Gastrocnemius medialis (tissue), 4 donors: ENCODE measurements around the gene ACLY. TPM values are rescaled to one million over a fixed set of nuclear protein-coding genes. Genes with fewer than 3 reads are reported as not detected.
A peak's percentile ranks its signal among the peaks of the same experiment; 100 is the strongest.

Experiments used
- ATAC-seq, 2 donors: fragments of 150-250 bp; one replicate each; pipeline ENCODE4 v1.9.1; 2016
- DNase-seq, 2 donors: peaks; one replicate each; pipeline ENCODE4 v3.0.0-alpha.2; 2019
- H3K27ac ChIP-seq, 4 donors: fragments of 200-600 bp; sonication (generic); 1 replicate in 1 of 4; 2 replicates in 3 of 4; pipeline ENCODE4 v1.5.1; 2016 to 2018; ENCODE audit warnings: mild to moderate bottlenecking in 2 of 4, moderate library complexity in 1 of 4
- H3K27me3 ChIP-seq, 3 donors: fragments of 200-600 bp; sonication (generic) in 2 of 3; 1 replicate in 1 of 3; 2 replicates in 2 of 3; pipeline versions ENCODE4 v1.5.1 to v1.6.0; 2016 to 2019; ENCODE audit warnings: mild to moderate bottlenecking in 1 of 3, moderate library complexity in 1 of 3
- H3K36me3 ChIP-seq, 2 donors: fragments of 200-600 bp; sonication (generic) in 1 of 2; one replicate each; pipeline ENCODE4 v1.5.1; 2017 to 2018
- H3K4me1 ChIP-seq, 2 donors: fragments of 200-600 bp; sonication (generic) in 1 of 2; one replicate each; pipeline ENCODE4 v1.5.1; 2016 to 2017; ENCODE audit warnings: mild to moderate bottlenecking in 2 of 2
- H3K4me3 ChIP-seq, 4 donors: fragments of 200-600 bp; sonication (generic) in 3 of 4; 1 replicate in 1 of 4; 2 replicates in 3 of 4; pipeline ENCODE4 v1.5.1; 2016 to 2019; ENCODE audit warnings: mild to moderate bottlenecking in 2 of 4
- H3K9me3 ChIP-seq, 3 donors: fragments of 200-600 bp; sonication (generic) in 2 of 3; 1 replicate in 1 of 3; 2 replicates in 2 of 3; pipeline ENCODE4 v1.5.1; 2016 to 2019
- POLR2A ChIP-seq, 2 donors: fragments of 450-650 bp; IDR thresholded peaks; one replicate each; pipeline ENCODE4 v1.6.1; 2017; ENCODE audit warnings: antibody characterized with exemption in 2 of 2, mild to moderate bottlenecking in 2 of 2, moderate library complexity in 2 of 2
- in situ Hi-C, 4 donors: fragments of 200-750 bp; cut with MboI; loops; one replicate each; pipeline versions ENCODE4 v1.15.0 to v1.8.0; 2017; ENCODE audit warnings: low sequenced_read_pairs in 4 of 4
- intact Hi-C: fragments of 100-400 bp; cut with DNase I; formaldehyde crosslinking; loops from one replicate; pipeline ENCODE4 v1.15.1; 2023; ENCODE audit warnings: low total_unique reads
- total RNA-seq, 4 donors: library from RNA; depleted of rRNA; stranded (reverse); fragments of >200 nt; gene quantifications; one replicate each; pipeline versions ENCODE4 v1.1.0 to v1.2.3, GENCODE V29; 2016
- TF ChIP-seq, protein P1 (sequence below), 5 experiments: fragments of 450-650 bp in 3 of 5; fragments of 200-600 bp in 2 of 5; sonication (generic) in 2 of 5; IDR thresholded peaks in 4 of 5; conservative IDR thresholded peaks in 1 of 5; 1 replicate in 4 of 5; 2 replicates in 1 of 5; pipeline ENCODE4 v1.5.1; 2016 to 2019; ENCODE audit warnings: antibody characterized with exemption in 5 of 5, mild to moderate bottlenecking in 3 of 5, moderate library complexity in 3 of 5

Gene ACLY
- total RNA-seq, result 10 to 100 TPM; 20.8 to 35.0 (median 30.7) TPM

- peak; percentile 92 to 93 for ATAC-seq
- peak; percentile 81 to 83 for TF ChIP-seq POLR2A (IDR thresholded peaks at IDR 0.05)
- TF ChIP-seq, protein P1, sequence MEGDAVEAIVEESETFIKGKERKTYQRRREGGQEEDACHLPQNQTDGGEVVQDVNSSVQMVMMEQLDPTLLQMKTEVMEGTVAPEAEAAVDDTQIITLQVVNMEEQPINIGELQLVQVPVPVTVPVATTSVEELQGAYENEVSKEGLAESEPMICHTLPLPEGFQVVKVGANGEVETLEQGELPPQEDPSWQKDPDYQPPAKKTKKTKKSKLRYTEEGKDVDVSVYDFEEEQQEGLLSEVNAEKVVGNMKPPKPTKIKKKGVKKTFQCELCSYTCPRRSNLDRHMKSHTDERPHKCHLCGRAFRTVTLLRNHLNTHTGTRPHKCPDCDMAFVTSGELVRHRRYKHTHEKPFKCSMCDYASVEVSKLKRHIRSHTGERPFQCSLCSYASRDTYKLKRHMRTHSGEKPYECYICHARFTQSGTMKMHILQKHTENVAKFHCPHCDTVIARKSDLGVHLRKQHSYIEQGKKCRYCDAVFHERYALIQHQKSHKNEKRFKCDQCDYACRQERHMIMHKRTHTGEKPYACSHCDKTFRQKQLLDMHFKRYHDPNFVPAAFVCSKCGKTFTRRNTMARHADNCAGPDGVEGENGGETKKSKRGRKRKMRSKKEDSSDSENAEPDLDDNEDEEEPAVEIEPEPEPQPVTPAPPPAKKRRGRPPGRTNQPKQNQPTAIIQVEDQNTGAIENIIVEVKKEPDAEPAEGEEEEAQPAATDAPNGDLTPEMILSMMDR (IDR thresholded peaks at IDR 0.05 in 4 of 5, conservative IDR thresholded peaks at IDR 0.05 in 1 of 5), result no peak
- intact Hi-C loops (loop anchor here (1.0 kb wide), 1 partner anchor 12 kb away; the partner anchor contains the start of gene ODAD4), in situ Hi-C loops (no loop called here)
- H3K27ac ChIP-seq, result peak within 1 kb of the TSS; percentile 86 to 94 (median 90)
- H3K36me3 ChIP-seq, result no peaks in the 10 kb centered on the region
- peaks cover 14 to 19% of the 10 kb centered on the region in 2 donors for H3K4me1 ChIP-seq
- peak within 1 kb of the TSS; percentile 78 to 97 (median 92) for H3K4me3 ChIP-seq
- no peaks in the 10 kb centered on the region for H3K9me3 ChIP-seq
- no peaks in the 10 kb centered on the region for H3K27me3 ChIP-seq
- DNase-seq, result peak; percentile 92 to 96
Measured at GRCh38 chr17:41918314-41919164, at the start of gene ACLY. TSS of gene ACLY (minus strand) at chr17:41918951. CDS start at chr17:41913873, 5,078 bp downstream.

- Histone ChIP-seq H3K27me3 (no peaks in the 10 kb centered on the region), H3K36me3 (peaks cover 0 to 18% of the 10 kb centered on the region in 2 donors), H3K9me3 (no peaks in the 10 kb centered on the region), H3K4me1 (peaks cover 32 to 34% of the 10 kb centered on the region in 2 donors), H3K27ac (peak overlapping the region; percentile 91 to 95 (median 92)), H3K4me3 (peak overlapping the region in 3 of 4 donors; percentile 90 to 97 (median 93))
- no peak for ATAC-seq
- in situ Hi-C loops (loop anchor here in 2 of 4 donors (10.0 kb wide), 1 partner anchor 147 kb away; the partner anchor contains the start of gene DHX58 (in 2 of the 2)), intact Hi-C loops (loop anchor here (2.0 kb wide), 3 partner anchors 49 to 187 kb away; partner anchors contain the start of genes DHX58, DNAJC7 and RAB5C)
- DNase-seq, result no peak
- TF ChIP-seq, protein P1 (IDR thresholded peaks at IDR 0.05 in 4 of 5, conservative IDR thresholded peaks at IDR 0.05 in 1 of 5), result no peak
- TF ChIP-seq POLR2A (IDR thresholded peaks at IDR 0.05), result no peak
Measured at GRCh38 chr17:41967921-41968578, 49.3 kb upstream of the ACLY start.

DNA sequence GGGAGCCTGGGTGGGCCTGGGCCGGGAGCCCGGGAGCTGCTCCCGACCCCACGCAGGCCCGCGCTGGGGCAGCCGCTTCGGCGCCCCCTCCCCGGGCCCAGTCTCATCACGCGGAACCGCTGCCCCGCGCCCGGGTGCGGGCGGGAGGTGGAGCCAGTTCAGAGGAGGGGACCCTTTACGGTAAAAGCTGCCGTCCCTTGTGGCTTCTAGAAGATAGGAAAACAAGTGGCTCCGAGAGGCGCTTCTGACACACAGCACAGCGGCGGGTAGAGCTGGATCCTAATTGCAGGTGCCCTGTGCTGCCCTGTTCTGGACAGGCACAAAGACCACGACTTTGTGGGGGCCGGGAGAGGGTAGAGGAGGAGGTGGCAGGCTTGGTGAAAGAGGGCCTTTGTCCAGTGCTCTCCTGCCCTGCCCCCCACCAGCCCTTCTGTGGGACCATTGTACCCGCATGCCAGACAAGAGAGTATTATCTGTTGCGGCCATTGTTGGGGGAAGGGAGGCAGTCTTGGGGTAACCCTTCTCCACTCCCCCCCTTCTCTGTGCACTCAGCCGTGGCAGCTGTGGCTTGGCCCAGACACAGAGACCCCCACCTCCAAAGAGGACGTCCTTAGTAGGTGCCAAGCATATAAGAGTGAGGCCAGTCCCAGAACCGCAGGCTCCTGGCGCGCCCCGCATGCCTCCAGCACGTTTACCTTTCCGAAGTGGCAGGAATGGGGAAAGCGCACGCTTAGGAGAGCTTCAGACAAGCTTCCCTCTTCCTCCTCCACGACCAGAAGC lies 48.6 kb upstream of the ACLY start:
- H3K4me1 ChIP-seq, result peaks cover 30 to 31% of the 10 kb centered on the region in 2 donors
- in situ Hi-C loops (loop anchor here in 2 of 4 donors (10.0 kb wide), 1 partner anchor 147 kb away; the partner anchor contains the start of gene DHX58 (in 2 of the 2)), intact Hi-C loops (loop anchor here (2.0 kb wide), 3 partner anchors 49 to 187 kb away; partner anchors contain the start of genes DHX58, DNAJC7 and RAB5C)
- H3K27me3 ChIP-seq, result no peaks in the 10 kb centered on the region
- H3K36me3 ChIP-seq, result peaks cover 0 to 18% of the 10 kb centered on the region in 2 donors
- H3K27ac ChIP-seq, result peak overlapping the region; percentile 91 to 95 (median 92)
- ATAC-seq (peak in 1 of 2 donors; percentile 1), DNase-seq (peak in 1 of 2 donors; percentile 32)
- H3K4me3 ChIP-seq, result peak overlapping the region; percentile 86 to 97 (median 92)
- TF ChIP-seq, protein P1 (IDR thresholded peaks at IDR 0.05 in 4 of 5, conservative IDR thresholded peaks at IDR 0.05 in 1 of 5), result no peak
- TF ChIP-seq POLR2A (IDR thresholded peaks at IDR 0.05), result no peak
- H3K9me3 ChIP-seq, result no peaks in the 10 kb centered on the region
